Ovary (tissue), 9 donors: Measurements from ENCODE around the gene GRAP2. TPM values are rescaled to one million over a fixed set of nuclear protein-coding genes. Genes with fewer than 3 reads are reported as not detected.

ENCODE experiments used
- DNase-seq, 5 donors: peaks; one replicate each; pipeline ENCODE4 v3.0.0-alpha.2; 2019 to 2020
- H3K27ac ChIP-seq, 2 donors: fragments of 200-600 bp; one replicate each; pipeline versions ENCODE4 v1.5.1 to v1.8.0; 2019 to 2022
- H3K27me3 ChIP-seq: fragments of 200-600 bp; one replicate; pipeline ENCODE4 v1.8.0; 2022
- H3K36me3 ChIP-seq: fragments of 200-600 bp; sonication (generic); one replicate; pipeline ENCODE4 v1.5.1; 2019
- H3K4me1 ChIP-seq: one replicate; pipeline ENCODE4 v1.8.1; 2013; ENCODE audit warnings: mild to moderate bottlenecking, moderate library complexity; ENCODE audit not compliant: insufficient read depth
- H3K4me3 ChIP-seq: fragments of 200-600 bp; sonication (generic); one replicate; pipeline ENCODE4 v1.5.1; 2017
- H3K9me3 ChIP-seq, 2 donors: fragments of 200-600 bp in 1 of 2; sonication (generic) in 1 of 2; one replicate each; pipeline versions ENCODE4 v1.5.1 to v1.8.1; 2013 to 2019; ENCODE audit warnings: mild to moderate bottlenecking in 1 of 2, moderate library complexity in 1 of 2
- CTCF ChIP-seq, 3 donors: fragments of 450-650 bp in 2 of 3; fragments of 200-600 bp in 1 of 3; IDR thresholded peaks; one replicate each; pipeline versions ENCODE4 v1.5.1 to v1.8.0; 2016 to 2022; ENCODE audit warnings: antibody characterized with exemption in 3 of 3, mild to moderate bottlenecking in 1 of 3
- EP300 ChIP-seq: sonication (generic); formaldehyde crosslinking; IDR thresholded peaks from one replicate; pipeline ENCODE4 v1.6.1; 2017; ENCODE audit warnings: antibody characterized with exemption
- POLR2A ChIP-seq: fragments of 450-650 bp; IDR thresholded peaks from one replicate; pipeline ENCODE4 v1.6.1; 2017; ENCODE audit warnings: antibody characterized with exemption, mild to moderate bottlenecking, moderate library complexity
- WGBS, 3 donors: extraction: QIAGEN DNeasy Blood & Tissue Kit in 1 of 3; methylation state at CpG; one replicate each; pipeline versions ENCODE4 v1.1.5 to v1.1.7; 2013 to 2017; 5-methylcytosine and 5-hydroxymethylcytosine counted together
- intact Hi-C, 4 donors: fragments of 100-400 bp; cut with DNase I; formaldehyde crosslinking; loops; one replicate each; pipeline versions ENCODE4 v1.11.0 to v1.15.1; 2022 to 2023
- polyA plus RNA-seq, 2 donors: library from polyadenylated mRNA; stranded (reverse); fragments of 200-250 nt in 1 of 2; fragments of 350-450 nt in 1 of 2; fragmentation: Illumina TruSeq in 1 of 2; extraction: RNeasy Lipid Tissue Mini Kit (QIAGEN cat#74804) in 1 of 2; gene quantifications; one replicate each; pipeline ENCODE4 v1.2.3, GENCODE V29; 2013 to 2014
- total RNA-seq, 7 donors: library from RNA; depleted of rRNA in 2 of 7; stranded (reverse); fragments of >200 nt in 2 of 7; fragmentation: NEBNext Ultra II Directional in 3 of 7; extraction: Animal tissue kit (Norgen Biotek cat#: 25700) in 3 of 7; gene quantifications; one replicate each; pipeline versions ENCODE4 v1.1.0 to v1.2.4, GENCODE V29; 2016 to 2023
- donor health status: DM: no; HTN: no; CAD: no; lungs with moderate emphysema.
- donor health status: DM: no; HTN: no; CAD: no.
- donor health status: Bipolar disorder and iron deficiency.
- donor health status: DM: yes; HTN: yes; CAD: no.
- donor health status: DM: no; HTN: no; CAD: no.
- donor health status: DM: yes; HTN: yes; CAD: no.

GRAP2 gene
- total and polyA plus RNA-seq, 9 donors: 0.46 to 2.0 (median 0.75) TPM; not detected in 1

- Histone ChIP-seq H3K36me3 (no peaks in the 10 kb centered on the region), H3K4me1 (no peaks in the 10 kb centered on the region), H3K9me3 (no peaks in the 10 kb centered on the region), H3K27me3 (no peaks in the 10 kb centered on the region), H3K4me3 (no peak overlapping the region), H3K27ac (no peak overlapping the region)
- DNase-seq: no peak
- intact Hi-C loops: no loop called here
- TF ChIP-seq CTCF (IDR thresholded peaks at IDR 0.05): no peak
- TF ChIP-seq POLR2A: no peak
- TF ChIP-seq EP300: no peak
- 62 to 72% (median 71%) methylated on average over 10 of the region's 10 CpGs for WGBS, 3 donors
Measured at GRCh38 chr22:39988386-39989114, 87.7 kb downstream of the GRAP2 start.

- TF ChIP-seq CTCF (IDR thresholded peaks at IDR 0.05) (no peak), EP300 (no peak), POLR2A (no peak)
- no peaks in the 10 kb centered on the region for H3K9me3 ChIP-seq
- 81 to 85% (median 83%) methylated on average over 7 of the region's 7 CpGs for WGBS, 3 donors
- no peak for DNase-seq
- intact Hi-C loops: no loop called here
- H3K27me3 ChIP-seq: no peaks in the 10 kb centered on the region
- no peaks in the 10 kb centered on the region for H3K36me3 ChIP-seq
- no peaks in the 10 kb centered on the region for H3K4me1 ChIP-seq
- no peak overlapping the region for H3K27ac ChIP-seq
- no peak overlapping the region for H3K4me3 ChIP-seq
Measured at GRCh38 chr22:39989633-39990032, 88.7 kb downstream of the GRAP2 start.

- Histone ChIP-seq H3K36me3 (no peaks in the 10 kb centered on the region), H3K4me3 (no peak overlapping the region), H3K27me3 (no peaks in the 10 kb centered on the region), H3K9me3 (no peaks in the 10 kb centered on the region), H3K4me1 (no peaks in the 10 kb centered on the region), H3K27ac (no peak overlapping the region)
- intact Hi-C loops: no loop called here
- TF ChIP-seq POLR2A (no peak), CTCF (IDR thresholded peaks at IDR 0.05) (no peak), EP300 (no peak)
- DNase-seq: no peak
- 89 to 97% (median 95%) methylated on average over 3 of the region's 3 CpGs for WGBS, 3 donors
Measured at GRCh38 chr22:39990686-39991085, 89.8 kb downstream of the GRAP2 start.

- Histone ChIP-seq H3K27ac (no peak overlapping the region), H3K4me3 (no peak overlapping the region), H3K27me3 (no peaks in the 10 kb centered on the region), H3K4me1 (no peaks in the 10 kb centered on the region), H3K9me3 (no peaks in the 10 kb centered on the region), H3K36me3 (no peaks in the 10 kb centered on the region)
- WGBS, 3 donors: 87 to 89% (median 88%) methylated on average over 9 of the region's 9 CpGs
- DNase-seq: no peak
- TF ChIP-seq CTCF (IDR thresholded peaks at IDR 0.05) (no peak), EP300 (no peak), POLR2A (no peak)
- intact Hi-C loops: no loop called here
Measured at GRCh38 chr22:39991159-39991860, 90.4 kb downstream of the GRAP2 start.
